HG02571 (cell line): ENCODE measurements around the gene PLGRKT.
"Not testable (repeated sequence)": the region's sequence is repeated elsewhere in the genome, so short reads cannot be mapped to it uniquely, and the experiment has no call there.

Experiments used
- ATAC-seq: cut with Tn5 transposase; IDR thresholded peaks from one replicate; pipeline ENCODE4 v1.9.1; 2021; ENCODE audit warnings: mild to moderate bottlenecking, moderate library complexity; ENCODE audit not compliant: unreplicated experiment

PLGRKT gene

DNA sequence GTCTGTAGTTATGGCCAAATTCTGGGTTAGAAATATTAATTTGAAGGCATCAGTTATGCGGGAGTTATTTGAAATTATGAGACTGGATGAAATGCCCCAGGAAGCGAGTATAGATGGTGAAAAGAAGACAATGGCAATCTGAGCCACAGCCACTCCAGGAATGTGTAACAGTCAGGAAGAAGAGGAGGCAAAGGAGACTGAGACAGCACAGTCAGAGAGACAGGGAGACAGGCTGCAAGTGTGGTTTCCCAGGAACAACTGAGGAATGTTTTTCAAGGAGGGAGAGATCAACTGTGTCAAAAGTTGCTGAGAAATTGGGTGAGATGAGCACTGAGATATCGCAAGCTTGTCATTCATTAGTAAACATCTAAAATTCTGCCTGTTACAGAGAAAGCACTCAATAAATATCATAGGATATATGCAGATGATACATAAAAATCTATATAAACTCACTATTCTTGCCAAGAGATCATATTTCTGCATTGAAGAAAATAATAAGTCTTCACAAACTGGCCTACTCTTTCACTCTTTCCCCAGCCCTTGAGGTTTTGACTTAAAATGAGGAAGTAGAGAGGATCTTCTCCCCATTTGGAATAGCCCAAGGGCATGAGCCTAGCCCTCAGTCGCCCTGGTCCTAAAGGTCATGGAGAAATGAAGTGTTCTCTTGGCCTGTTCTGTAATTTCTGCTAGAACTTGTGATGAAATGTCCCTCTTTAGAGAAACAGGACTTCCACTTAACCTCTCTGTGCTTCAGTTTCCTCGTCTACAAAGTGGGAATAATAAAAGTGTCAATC lies 49.5 kb downstream of the PLGRKT start:
- no peak for ATAC-seq

DNA sequence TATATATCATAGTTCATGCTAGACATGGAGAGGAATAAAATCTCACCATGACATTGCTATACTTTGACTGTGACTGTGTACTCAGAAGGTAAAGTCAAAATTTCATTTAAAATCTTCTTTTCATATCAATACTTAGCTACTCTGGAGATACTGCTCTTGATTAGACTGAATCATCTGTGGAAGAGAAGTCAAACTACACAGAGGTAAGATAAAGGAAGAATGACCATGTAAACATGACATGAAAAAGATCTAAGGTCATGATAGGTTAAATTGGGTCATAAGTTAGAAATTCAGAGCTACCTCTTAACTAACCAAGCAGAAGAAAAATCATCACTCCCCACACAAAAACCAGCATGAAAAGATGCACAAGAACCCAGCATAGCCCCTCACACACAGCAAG lies 53.3 kb downstream of the PLGRKT start:
- ATAC-seq, result no peak

DNA sequence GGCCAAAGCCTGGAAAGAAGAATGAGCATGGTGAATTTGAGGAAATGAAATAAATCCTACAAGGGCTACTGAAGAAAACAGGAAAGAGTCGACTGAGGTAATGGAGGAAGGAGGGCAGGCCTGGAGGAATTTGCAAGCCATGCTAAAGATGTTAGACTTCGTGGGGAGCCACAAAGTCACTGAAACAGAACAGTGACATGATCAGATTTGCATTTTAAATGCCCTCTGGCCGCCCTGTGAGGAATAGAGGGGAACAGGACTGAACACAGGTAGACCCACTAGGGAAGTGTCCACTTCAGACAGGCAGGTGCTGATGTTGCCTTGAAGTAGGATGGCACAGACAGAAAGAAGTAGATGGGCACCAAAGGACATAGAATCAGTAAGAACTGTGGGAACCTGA lies 55.2 kb downstream of the PLGRKT start:
- no peak for ATAC-seq

DNA sequence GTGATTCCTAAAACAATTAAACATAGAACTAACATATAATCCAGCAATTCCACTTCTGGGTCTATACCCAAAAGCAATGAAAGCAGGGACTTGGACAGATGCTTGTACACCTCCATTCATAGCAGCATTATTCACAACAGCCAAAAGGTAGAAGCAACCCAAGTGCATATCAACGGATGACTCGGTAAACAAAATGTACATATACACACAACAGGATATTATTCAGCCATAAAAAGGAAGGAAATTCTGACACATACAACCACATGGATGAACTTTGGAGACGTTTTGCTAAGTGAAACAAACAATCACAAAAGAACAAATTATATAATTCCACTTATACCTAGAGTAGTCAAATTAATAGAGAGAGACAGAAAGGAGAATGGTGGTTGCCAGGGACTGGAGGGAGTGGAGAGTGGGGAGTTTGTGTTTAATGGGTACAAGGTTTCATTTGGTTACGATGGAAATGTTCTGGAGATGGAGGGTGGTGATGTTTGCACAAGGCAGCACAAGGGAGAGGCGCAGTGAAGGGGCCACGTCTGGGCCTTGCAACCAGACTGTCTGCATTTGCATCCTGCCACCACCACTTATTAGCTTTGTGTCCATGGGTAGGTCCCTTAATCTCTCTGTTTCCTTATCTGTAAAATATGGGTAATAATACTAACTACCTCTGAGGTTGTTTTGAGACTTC lies 61.8 kb downstream of the PLGRKT start:
- ATAC-seq, result no peak

DNA sequence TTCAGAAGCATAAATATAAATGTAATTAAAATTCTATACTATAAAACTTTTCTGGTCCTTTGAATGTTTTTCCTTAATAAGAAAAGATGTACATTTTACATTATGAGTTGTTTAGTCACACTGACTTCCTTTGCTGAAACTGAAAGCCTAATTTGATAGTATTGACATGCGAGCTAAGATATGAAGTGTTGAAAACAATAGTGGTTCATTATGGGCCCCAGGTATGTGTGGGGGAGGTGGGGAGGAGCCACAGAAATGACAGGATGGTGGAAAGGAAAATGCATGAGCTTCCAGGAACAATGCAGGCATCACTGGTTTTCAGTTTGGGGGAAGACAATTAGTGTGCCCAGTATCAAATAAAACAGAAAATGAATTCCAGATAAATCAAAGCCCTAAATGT lies 62.6 kb downstream of the PLGRKT start:
- no peak for ATAC-seq

DNA sequence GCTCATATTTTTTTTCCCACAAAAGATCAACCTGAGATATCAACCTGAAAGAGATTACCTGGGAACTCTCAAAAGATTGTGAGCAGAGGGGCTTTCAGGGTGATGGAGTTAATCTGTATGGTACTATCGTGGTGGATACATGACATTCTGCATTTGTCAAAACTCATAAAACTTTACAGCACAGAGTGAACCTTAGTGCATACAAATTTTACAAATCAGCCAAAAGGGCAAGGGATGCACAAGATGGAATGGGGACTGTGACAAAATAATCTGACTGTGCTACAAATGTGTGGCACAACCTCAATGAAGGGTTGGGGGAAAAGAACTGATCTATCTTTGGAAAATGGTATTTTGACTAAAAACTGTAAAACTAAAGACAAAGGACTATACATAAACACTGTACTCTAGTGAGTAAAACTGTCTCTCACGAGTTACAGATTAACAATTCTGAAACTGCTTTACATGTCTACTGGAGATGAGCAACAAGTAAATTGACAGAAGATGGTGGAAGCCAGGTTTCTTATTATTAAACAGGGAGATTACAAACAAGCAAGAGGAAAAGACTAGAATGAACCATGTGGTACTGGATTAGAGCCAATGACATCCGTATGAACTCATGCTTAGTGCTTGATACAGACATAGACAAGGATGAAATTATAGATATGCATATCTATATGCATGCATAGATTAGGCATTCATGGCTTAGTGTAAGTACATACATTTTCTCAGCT lies 73.3 kb downstream of the PLGRKT start:
- peak; percentile 88 for ATAC-seq

DNA sequence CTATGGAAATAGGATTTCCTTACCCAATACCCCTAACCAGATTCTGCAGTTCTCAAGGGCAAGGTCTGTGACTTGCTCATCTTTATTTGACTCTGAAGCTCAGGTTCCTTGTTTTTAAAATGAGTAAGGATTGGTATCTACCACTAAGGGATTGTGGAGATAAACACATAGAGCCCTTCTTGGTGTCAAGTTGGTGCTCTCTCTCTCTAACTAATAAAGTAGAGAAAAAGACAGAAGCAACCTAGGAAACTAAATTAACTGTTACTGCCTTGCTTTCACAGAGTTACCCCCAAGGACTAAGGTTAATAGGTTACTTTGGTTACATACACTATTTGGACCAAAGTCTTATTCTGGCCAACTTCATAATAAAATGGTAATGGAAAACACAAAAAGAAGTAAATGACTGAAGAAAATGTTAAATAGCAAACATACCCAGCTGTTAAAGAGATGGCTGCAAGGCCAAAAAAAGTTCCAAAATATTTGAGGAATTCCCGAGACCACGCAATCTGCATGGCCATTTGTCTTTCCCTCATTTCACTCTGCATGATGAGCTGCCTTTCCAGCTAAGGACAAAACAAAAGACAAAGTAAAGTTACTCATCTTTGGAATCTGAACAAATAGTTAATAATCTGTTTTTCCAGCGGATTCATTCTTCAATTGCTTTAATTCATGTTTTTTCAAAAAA lies 76.3 kb downstream of the PLGRKT start:
- no peak for ATAC-seq

DNA sequence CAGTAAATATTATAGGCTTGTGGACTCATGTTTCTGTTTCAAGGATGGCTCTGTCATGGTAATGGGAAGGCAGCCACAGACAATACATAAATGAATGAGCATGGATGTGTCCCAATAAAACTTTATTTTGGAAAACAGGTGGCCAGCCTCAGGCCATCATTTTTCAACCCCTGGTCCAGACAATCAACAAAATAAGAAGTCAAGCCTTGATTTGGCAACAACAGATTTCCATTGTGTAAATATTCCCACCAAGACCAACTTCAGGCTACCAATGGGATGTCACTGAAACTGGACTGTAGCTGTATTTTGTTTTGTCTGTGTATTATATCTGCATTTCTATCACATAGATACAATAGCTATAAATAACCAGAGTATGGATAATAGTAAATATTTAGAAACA lies 77.4 kb downstream of the PLGRKT start:
- no peak for ATAC-seq

DNA sequence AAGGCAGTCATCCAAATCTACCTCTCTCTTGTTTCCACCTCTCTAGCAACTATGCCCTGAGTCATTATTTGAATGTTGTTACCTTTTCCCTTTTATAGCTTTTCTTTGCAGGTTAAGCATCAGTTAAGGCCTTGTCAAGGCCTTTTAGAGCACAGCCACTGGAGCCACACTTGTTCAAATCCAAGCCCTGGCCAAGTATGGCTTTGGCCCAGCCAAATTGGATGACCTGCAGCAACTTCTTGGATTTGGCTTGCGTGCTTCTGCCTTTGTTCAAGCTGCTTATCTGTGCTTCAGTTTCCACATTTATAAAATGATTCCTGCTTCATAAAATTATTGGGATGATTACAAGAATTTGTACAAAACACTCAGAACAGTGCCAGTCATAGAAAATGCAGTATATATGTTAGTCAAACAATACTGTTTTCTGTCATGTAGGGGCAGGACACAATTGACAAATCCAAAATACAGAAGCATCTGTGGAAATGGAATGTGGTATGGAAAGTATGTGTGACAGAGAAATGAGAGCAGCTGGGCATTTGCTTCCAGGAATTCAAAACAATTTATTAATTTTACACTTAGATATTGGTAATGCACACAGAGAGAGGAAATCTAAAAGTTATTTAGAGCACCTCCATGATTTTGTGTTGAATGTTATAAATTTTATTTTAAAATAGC lies 80.2 kb downstream of the PLGRKT start:
- no peak for ATAC-seq

DNA sequence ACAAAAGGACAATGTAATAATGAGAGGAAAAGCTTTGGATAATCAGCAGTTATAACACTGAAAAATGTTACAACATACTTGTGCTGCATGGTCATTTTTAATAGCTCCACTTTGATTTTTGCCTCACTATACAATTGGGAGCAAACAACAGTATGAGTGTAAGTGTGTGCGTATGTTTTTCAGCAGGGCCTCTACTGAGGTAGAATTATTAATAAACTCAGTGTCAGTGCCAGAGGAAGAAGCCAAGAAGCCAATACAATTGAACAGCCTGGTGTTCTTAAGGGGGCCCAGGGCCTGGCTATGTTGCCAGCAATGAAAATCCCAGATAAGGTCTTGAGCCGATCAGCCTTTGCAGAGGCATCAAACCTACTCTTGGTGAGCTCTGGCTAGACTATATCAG lies 81.9 kb downstream of the PLGRKT start:
- no peak for ATAC-seq

DNA sequence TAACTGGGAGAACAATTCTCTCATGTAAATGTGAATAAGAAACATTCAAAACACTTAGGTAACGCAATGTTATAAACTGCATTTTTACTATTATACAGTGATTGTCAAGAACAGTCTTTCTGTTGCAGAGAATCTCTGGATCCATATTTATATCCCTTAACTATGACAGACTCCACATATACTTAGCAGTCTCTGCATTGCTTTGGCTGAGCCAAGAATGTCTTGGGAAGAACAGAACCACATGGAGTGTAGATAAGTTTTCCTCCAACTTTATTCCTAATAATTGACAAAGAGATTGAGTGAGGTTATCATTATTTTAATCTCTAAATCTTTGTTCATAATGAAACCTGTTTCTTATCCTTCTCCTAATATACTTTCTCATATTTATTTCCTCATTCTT lies 82.5 kb downstream of the PLGRKT start:
- ATAC-seq, result no peak

DNA sequence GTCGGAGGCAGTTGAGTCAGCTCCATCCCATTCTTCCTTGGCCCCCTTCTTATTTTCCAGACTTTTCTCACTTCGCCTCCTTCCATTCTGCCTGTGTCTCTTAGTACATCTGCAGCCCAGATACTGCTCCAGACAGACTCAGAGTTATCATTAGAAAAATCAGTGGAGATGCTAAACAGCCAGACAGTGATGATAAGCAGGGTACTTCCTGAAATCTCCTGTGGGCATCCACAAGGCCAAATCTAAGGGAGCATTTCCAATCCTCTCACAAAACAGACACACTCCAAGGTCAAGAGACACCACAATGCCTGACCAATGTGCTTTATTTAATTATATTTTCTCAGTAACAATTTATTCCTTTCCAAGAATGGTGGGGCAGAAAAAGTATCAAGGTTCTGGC lies 83.5 kb downstream of the PLGRKT start:
- no peak for ATAC-seq

DNA sequence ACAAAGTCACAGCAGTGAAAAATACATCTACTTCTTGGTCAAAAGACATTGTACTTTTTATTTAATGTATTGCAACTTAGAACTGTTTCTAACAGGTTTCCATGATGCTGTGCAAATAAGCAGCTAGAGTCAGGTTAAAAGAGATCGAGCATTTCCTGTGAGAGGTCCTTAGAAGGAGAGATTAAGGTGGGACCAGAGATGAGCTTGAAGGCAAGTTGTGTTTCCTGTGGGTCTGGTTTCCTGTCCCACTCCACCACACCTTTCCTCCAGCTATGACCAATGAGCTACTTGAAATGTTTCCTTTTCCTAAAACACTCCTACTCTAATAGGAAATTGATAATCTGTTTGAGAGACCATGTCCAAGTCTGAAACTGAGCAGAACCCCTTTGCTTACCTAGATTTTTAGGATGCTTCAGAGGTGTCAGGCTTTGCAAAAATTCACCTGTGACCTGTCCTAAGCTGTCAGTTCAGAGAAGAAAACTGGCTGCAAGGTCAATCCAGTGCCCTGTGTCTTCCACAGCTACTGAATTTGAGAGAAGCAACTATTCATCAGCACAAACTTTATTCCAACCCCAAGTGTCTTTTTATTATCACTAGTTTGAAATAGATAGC lies 85.0 kb downstream of the PLGRKT start:
- no peak for ATAC-seq

DNA sequence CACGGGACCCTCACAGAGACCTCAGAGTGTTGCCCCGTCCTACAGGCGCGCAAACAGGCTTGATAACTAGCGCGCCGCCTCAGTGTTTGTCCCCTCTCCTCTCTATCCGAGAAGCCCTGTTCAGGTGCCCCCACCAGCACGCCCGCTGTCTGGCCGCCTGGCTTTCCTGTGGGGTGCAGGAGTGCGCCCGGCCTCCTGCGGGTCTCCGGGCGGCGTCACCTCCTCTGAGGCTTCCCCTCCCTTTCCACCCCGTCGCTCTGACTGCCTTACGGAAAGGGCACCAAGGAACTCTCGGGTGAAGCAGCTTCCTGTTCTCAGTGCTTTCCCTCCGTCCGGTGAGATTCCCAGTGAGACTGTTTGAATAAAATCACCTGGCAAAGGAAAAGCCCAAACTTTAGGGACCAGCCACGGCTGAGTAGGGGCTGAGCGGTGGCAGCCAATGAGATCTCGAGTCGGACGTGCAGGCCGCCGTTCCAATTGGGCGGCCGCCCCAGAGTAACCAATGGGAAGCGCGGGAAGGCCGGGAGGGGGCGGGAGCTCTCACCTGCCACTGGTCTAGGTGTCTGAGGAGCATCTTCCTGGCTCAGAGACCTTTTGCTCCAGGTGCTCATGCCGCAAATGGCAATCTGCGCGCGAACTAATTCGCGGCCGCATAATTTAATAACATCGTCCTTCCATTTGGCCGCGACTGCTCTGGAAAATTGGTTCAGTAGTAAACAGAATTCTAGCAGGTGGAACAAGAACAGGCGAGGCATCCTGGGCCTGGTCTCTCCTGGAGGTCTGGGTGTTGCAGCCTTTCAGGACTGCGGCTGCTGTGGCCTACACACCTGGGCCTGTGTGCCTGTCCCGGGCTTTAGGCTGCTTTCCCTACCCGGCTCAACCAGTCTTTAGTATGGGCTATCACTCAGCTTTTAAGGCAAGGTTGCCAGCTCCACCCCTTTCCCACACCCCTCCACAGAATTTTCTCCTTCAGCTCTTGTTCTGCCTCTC lies 98.4 kb downstream of the PLGRKT start, which contains the start of gene RLN1:
Gene RLN1 (minus strand): TSS at position 885 of the 990 bp plus-strand sequence. CDS start 130 bp downstream, at position 755.
- peak; percentile 99 for ATAC-seq

DNA sequence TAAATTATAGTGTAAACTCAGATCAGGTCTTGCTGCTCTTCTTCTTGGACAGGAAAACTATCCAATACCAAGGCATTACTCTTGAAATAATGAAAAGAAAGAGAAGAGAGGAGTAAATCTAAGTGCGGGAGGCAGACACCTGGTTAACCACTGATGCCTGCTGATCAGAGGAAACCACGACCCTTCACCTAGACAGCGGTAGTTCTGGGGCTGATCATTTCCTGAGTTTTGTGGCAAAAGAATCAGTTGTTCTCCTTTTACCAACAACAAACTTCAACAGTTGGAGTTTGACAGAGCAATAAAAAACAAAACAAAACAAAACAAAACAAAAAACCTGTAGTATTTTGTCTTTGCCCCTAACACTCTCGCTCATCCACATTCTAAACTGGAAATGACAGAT lies 101.0 kb downstream of the PLGRKT start:
- ATAC-seq, result no peak

DNA sequence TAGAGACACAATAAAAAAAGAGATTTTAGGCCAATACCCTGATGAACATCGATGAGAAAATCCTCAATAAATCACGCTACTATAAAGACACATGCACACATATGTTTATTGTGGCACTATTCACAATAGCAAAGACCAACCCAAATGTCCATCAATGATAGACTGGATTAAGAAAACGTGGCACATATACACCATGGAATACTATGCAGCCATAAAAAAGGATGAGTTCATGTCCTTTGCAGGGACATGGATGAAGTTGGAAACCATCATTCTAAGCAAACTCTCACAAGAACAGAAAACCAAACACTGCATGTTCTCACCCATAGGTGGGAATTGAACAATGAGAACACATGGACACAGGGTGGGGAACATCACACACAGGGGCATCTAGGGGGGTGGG lies 106.4 kb downstream of the PLGRKT start:
- not testable (repeated sequence) for ATAC-seq

DNA sequence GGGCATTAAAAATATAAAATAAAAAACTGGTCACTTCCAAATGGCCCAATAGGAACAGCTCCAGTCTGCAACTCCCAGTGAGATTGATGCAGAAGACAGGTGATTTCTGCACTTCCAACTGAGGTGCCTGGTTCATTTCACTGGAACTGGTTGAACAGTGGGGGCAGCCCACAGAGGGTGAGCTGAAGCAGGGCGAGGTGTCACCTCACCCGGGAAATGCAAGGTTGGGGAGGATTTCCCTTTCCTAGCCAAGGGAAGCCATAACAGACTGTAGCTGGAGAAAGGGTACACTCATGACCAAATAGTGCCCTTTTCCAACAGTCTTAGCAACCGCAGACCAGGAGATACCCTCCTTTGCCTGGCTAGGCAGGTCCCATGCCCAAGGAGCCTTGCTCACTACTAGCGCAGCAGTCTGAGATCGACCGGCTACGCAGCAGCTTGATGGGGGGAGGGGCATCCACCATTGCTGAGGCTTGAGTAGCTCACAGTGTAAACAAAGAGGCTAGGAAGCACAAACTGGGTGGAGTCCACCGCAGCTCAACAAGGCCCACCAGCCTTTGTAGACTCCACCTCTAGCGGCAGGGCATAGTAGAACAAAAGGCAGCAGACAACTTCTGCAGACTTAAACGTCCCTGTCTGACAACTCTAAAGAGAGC lies 110.7 kb downstream of the PLGRKT start:
- ATAC-seq, result no peak

DNA sequence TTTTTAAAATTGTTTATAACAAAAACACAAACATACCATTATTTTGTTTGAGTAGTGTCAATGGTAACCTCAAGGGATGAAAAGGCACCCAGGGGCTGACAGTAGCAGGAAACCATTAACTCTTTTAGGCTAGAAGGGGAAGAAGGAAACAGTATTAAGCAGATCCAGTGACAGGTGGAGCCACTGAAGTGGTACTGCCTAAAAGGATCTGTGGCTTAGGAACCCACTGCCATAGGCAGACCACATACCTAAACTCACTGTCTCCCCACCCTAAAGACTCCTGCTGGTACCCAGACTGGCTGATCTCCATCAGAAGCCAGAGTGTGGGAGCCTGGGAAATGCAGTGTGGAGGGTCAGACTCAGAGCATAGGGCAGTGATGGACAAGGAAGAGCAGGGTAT lies 111.5 kb downstream of the PLGRKT start:
- no peak for ATAC-seq
